Measurements from ENCODE around the gene FERD3L. TPM values are rescaled to one million over a fixed set of nuclear protein-coding genes. Genes with fewer than 3 reads are reported as not detected.

The FERD3L gene
- total RNA-seq, 2 donors from 2014 or later = not detected

DNA sequence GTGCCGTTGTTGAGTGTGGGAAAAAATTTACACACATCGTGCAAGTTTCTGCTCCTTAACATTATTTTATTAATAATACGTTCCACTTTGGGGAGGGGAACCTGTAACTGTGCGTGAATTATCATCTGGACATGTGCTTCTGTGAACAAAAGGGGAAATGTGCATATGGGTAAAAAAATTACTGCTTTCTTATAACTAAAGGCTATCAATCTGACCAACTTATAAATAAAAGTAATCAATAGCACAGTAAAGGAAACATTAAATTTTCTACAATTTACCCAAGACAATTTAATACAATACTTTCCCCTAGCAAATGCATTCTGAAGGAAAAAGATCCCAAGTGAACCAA is 32.2 kb downstream of the FERD3L start:
- DNase-seq (ENCODE audit: low spot score) = no peak
- ATAC-seq (ENCODE audit: insufficient number of reproducible peaks, low FRiP score, low read depth) = no peak
- Histone ChIP-seq H3K4me1 (ENCODE audit: control insufficient read depth in 1 of 2, low read depth in 2 of 2) (peaks cover 14 to 37% of the 10 kb centered on the region in 2 donors), H3K9me3 (no peaks in the 10 kb centered on the region), H3K27me3 (replicated peaks; ENCODE audit: insufficient read depth) (no peaks in the 10 kb centered on the region), H3K36me3 (no peaks in the 10 kb centered on the region), H3K27ac (peak overlapping the region; percentile 48 to 59), H3K4me3 (peak overlapping the region; percentile 73)
- no peak for TF ChIP-seq CTCF (IDR thresholded peaks at IDR 0.05)

DNA sequence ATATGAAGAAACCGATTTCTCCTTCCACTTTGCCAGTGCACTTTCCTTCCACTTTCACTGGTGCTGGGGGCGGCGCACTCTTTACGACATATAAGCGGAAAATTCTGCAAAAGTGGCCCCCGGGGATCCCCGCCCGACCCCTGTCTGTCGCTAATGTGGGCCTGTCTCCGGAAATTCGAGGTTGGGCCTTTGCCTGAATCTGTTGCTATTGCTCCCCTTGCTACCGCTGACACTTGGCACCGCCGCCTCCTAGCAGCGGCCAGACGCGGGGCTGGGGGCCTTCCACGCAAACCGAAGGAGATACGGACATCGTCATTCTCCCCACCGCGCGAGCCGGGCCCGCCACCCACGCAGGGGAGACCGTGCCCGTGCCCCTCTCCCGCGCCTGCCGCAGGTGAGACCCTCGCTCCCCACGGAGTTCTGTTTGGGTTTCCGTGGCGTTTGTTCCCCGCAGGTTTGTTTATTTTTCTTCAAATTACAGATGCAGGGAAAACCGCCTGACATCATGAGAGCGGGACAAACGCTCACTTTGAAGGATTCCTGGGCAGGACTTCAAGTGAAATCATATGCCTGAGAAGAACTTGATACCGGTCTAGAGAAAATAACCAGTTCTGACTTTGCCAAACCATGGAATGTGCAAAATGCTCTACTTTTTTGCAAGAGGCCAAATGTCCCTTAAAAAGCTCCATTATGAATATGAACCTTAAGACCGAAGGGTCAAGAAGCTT is 32.8 kb downstream of the FERD3L start:
- peak overlapping the region; percentile 73 for H3K4me3 ChIP-seq
- TF ChIP-seq CTCF (IDR thresholded peaks at IDR 0.05) = no peak
- DNase-seq (ENCODE audit: low spot score) (no peak), ATAC-seq (ENCODE audit: insufficient number of reproducible peaks, low FRiP score, low read depth) (no peak)
- H3K9me3 ChIP-seq = no peaks in the 10 kb centered on the region
- no peaks in the 10 kb centered on the region for H3K36me3 ChIP-seq
- H3K27ac ChIP-seq = peak overlapping the region; percentile 48 to 59
- H3K4me1 ChIP-seq (ENCODE audit: control insufficient read depth in 1 of 2, low read depth in 2 of 2) = peaks cover 14 to 38% of the 10 kb centered on the region in 2 donors
- H3K27me3 ChIP-seq (replicated peaks; ENCODE audit: insufficient read depth) = no peaks in the 10 kb centered on the region

- H3K4me3 ChIP-seq = peak overlapping the region; percentile 73
- H3K36me3 ChIP-seq = no peaks in the 10 kb centered on the region
- H3K27ac ChIP-seq = peak overlapping the region; percentile 48 to 59
- no peak for DNase-seq (ENCODE audit: low spot score)
- peaks cover 14 to 38% of the 10 kb centered on the region in 2 donors for H3K4me1 ChIP-seq (ENCODE audit: control insufficient read depth in 1 of 2, low read depth in 2 of 2)
- TF ChIP-seq CTCF (IDR thresholded peaks at IDR 0.05) = no peak
- H3K9me3 ChIP-seq = no peaks in the 10 kb centered on the region
- H3K27me3 ChIP-seq (replicated peaks; ENCODE audit: insufficient read depth) = no peaks in the 10 kb centered on the region
- no peak for ATAC-seq (ENCODE audit: insufficient number of reproducible peaks, low FRiP score, low read depth)
These were observed 33.5 kb downstream of the FERD3L start for GRCh38 chr7:19111474-19112273.

DNA sequence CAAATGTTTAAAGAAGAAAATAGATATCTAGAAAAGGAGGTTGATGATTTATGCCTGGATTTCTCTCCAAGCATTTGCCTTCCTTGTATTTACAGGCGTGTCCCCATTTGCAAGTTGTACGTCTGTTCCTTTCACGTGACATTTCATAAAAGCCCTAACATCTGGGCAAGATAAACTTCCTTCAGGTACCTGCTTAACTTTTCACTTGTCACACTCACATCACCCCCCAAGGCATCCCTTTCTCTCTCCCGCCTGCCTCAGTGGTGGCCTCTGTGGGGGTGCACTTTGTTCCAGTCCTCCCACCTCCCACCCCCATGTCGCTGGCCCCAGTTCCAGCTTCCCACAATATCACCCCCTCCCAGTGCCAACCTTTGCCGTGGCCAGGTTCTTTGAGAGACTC is 34.4 kb downstream of the FERD3L start:
- H3K4me1 ChIP-seq (ENCODE audit: control insufficient read depth in 1 of 2, low read depth in 2 of 2) = peaks cover 17 to 38% of the 10 kb centered on the region in 2 donors
- no peak for ATAC-seq (ENCODE audit: insufficient number of reproducible peaks, low FRiP score, low read depth)
- TF ChIP-seq CTCF (IDR thresholded peaks at IDR 0.05) = no peak
- no peaks in the 10 kb centered on the region for H3K36me3 ChIP-seq
- no peaks in the 10 kb centered on the region for H3K9me3 ChIP-seq
- H3K4me3 ChIP-seq = peak overlapping the region; percentile 73
- DNase-seq (ENCODE audit: low spot score) = no peak
- no peaks in the 10 kb centered on the region for H3K27me3 ChIP-seq (replicated peaks; ENCODE audit: insufficient read depth)
- peak overlapping the region in 1 of 2 donors; percentile 48 for H3K27ac ChIP-seq

GRCh38 chr7:19110026-19110730 is 35.0 kb downstream of the FERD3L start:
- no peaks in the 10 kb centered on the region for H3K27me3 ChIP-seq (replicated peaks; ENCODE audit: insufficient read depth)
- peaks cover 17 to 37% of the 10 kb centered on the region in 2 donors for H3K4me1 ChIP-seq (ENCODE audit: control insufficient read depth in 1 of 2, low read depth in 2 of 2)
- no peak overlapping the region for H3K4me3 ChIP-seq
- DNase-seq (ENCODE audit: low spot score) (no peak), ATAC-seq (ENCODE audit: insufficient number of reproducible peaks, low FRiP score, low read depth) (no peak)
- H3K36me3 ChIP-seq = no peaks in the 10 kb centered on the region
- TF ChIP-seq CTCF (IDR thresholded peaks at IDR 0.05) = no peak
- no peaks in the 10 kb centered on the region for H3K9me3 ChIP-seq
- H3K27ac ChIP-seq = no peak overlapping the region
